Kidney (tissue), 14 donors: ENCODE data around the gene UNC5A. TPM values are rescaled to one million over a fixed set of nuclear protein-coding genes. Genes with fewer than 3 reads are reported as not detected.

Source experiments
- DNase-seq, 5 donors: peaks; one replicate each; pipeline ENCODE4 v3.0.0-alpha.2; 2013 to 2020
- FAIRE-seq: peaks from 2 replicates; lab custom pipeline; 2012; peaks lifted over from hg19 to GRCh38; lab: Jason Lieb, UNC
- H3K27ac ChIP-seq, 2 donors: one replicate each; pipeline ENCODE4 v1.7.0; 2013; ENCODE audit warnings: low read depth in 2 of 2, low read length in 2 of 2, inconsistent platforms in 1 of 2
- H3K27me3 ChIP-seq: one replicate; pipeline ENCODE4 v1.7.1; 2013; ENCODE audit warnings: low read length, inconsistent platforms; ENCODE audit not compliant: control insufficient read depth, insufficient read depth
- H3K36me3 ChIP-seq, 3 donors: one replicate each; pipeline versions ENCODE4 v1.7.0 to v1.7.1; 2013; ENCODE audit warnings: low read length in 3 of 3, control low read depth in 1 of 3, inconsistent platforms in 1 of 3; ENCODE audit not compliant: insufficient read depth in 3 of 3, control insufficient read depth in 2 of 3
- H3K4me1 ChIP-seq, 3 donors: one replicate each; pipeline versions ENCODE4 v1.7.0 to v1.7.1; 2013; ENCODE audit warnings: low read length in 3 of 3, inconsistent platforms in 1 of 3, low read depth in 1 of 3; ENCODE audit not compliant: control insufficient read depth in 2 of 3, insufficient read depth in 2 of 3
- H3K4me3 ChIP-seq, 3 donors: one replicate each; pipeline versions ENCODE4 v1.7.0 to v1.8.1; 2013; ENCODE audit warnings: low read length in 3 of 3, control low read depth in 1 of 3, inconsistent platforms in 1 of 3
- H3K9ac ChIP-seq, 3 donors: one replicate each; pipeline versions ENCODE4 v1.7.0 to v1.7.1; 2013; ENCODE audit warnings: low read length in 3 of 3, control low read depth in 1 of 3, inconsistent platforms in 1 of 3
- H3K9me3 ChIP-seq, 3 donors: one replicate each; pipeline versions ENCODE4 v1.7.0 to v1.7.1; 2013; ENCODE audit warnings: low read length in 3 of 3, control low read depth in 1 of 3, inconsistent platforms in 1 of 3; ENCODE audit not compliant: control insufficient read depth in 2 of 3, insufficient read depth in 1 of 3
- CTCF ChIP-seq: IDR thresholded peaks from 3 replicates; pipeline ENCODE4 v1.5.1; 2012; ENCODE audit warnings: mild to moderate bottlenecking, moderate library complexity, borderline replicate concordance; ENCODE audit not compliant: insufficient read depth; ENCODE audit errors: extremely low read depth
- intact Hi-C: fragments of 100-400 bp; cut with DNase I; formaldehyde crosslinking; loops from one replicate; pipeline ENCODE4 v1.11.1; 2022
- polyA plus RNA-seq: library from polyadenylated mRNA; stranded (reverse); fragments of 350-450 nt; fragmentation: Illumina TruSeq; extraction: RNeasy Lipid Tissue Mini Kit (QIAGEN cat#74804); gene quantifications from one replicate; pipeline ENCODE4 v1.2.3, GENCODE V29; 2014; ENCODE audit warnings: low read depth, low replicate concordance; ENCODE audit not compliant: insufficient read depth
- total RNA-seq: library from RNA; stranded (reverse); fragmentation: NEBNext Ultra II Directional; extraction: Animal tissue kit (Norgen Biotek cat#: 25700); gene quantifications from one replicate; pipeline ENCODE4 v1.2.1, GENCODE V29; 2021
- donor health status: control.
- donor health status: control.
- donor health status: control.
- donor health status: control.
- donor health status: control.
- donor health status: DM: yes; HTN: yes; CAD: no.
- donor health status: Normal renal cell carcinoma (clear cell type).

Gene UNC5A
- total and polyA plus RNA-seq, 2 donors from 2014 or later: 1.5 TPM; not detected in 1

GRCh38 chr5:176796970-176797369, 13.4 kb upstream of the UNC5A start:
- intact Hi-C loops: no loop called here
- H3K36me3 ChIP-seq: no peaks in the 10 kb centered on the region
- no peak for TF ChIP-seq CTCF
- no peak overlapping the region for H3K27ac ChIP-seq
- no peak overlapping the region for H3K4me3 ChIP-seq
- no peaks in the 10 kb centered on the region for H3K9me3 ChIP-seq
- no peak for FAIRE-seq
- no peak overlapping the region for H3K9ac ChIP-seq
- no peaks in the 10 kb centered on the region for H3K4me1 ChIP-seq
- H3K27me3 ChIP-seq: peaks cover 11% of the 10 kb centered on the region
- DNase-seq: no peak

GRCh38 chr5:176797456-176798050, 12.8 kb upstream of the UNC5A start:
- no peak for DNase-seq
- Histone ChIP-seq H3K36me3 (no peaks in the 10 kb centered on the region), H3K9me3 (no peaks in the 10 kb centered on the region), H3K4me3 (no peak overlapping the region), H3K9ac (no peak overlapping the region), H3K27me3 (peaks cover 11% of the 10 kb centered on the region), H3K27ac (no peak overlapping the region), H3K4me1 (no peaks in the 10 kb centered on the region)
- intact Hi-C loops: no loop called here
- no peak for TF ChIP-seq CTCF
- FAIRE-seq: no peak

- intact Hi-C loops: no loop called here
- no peak for TF ChIP-seq CTCF
- H3K9ac ChIP-seq: no peak overlapping the region
- H3K4me3 ChIP-seq: no peak overlapping the region
- no peaks in the 10 kb centered on the region for H3K36me3 ChIP-seq
- no peaks in the 10 kb centered on the region for H3K9me3 ChIP-seq
- no peaks in the 10 kb centered on the region for H3K4me1 ChIP-seq
- no peak overlapping the region for H3K27ac ChIP-seq
- peaks cover 11% of the 10 kb centered on the region for H3K27me3 ChIP-seq
- no peak for DNase-seq
- FAIRE-seq: no peak
These were observed 12.1 kb upstream of the UNC5A start for GRCh38 chr5:176798086-176798876.
